ENCODE results near the gene TK2. TPM values are rescaled to one million over a fixed set of nuclear protein-coding genes. Genes with fewer than 3 reads are reported as not detected.

Gene TK2
- total and polyA plus RNA-seq, 9 of the 15 experiments (the other 6 are each of a cell fraction or from before 2014, with no cell fraction given) = 1.1 to 10.2 (median 5.3) TPM

GRCh38 chr16:66534376-66534799 is 15.5 kb downstream of the TK2 start (continued):
- 0 out of 2 replicates have a peak, but pooled peaks have one; percentile 41 for TF ChIP-seq STAT5A (IDR thresholded peaks at IDR 0.05; ENCODE audit: borderline replicate concordance, low read length)
- no peak for TF ChIP-seq FOS (IDR thresholded peaks at IDR 0.05; ENCODE audit: extremely low read depth, insufficient read length)
- TF ChIP-seq HDAC1 (IDR thresholded peaks at IDR 0.05) = peak in 1 of 2 experiments; percentile 86; a peak in 2 of 4 replicates
- TF ChIP-seq MTF1 (CRISPR knock-in tag; IDR thresholded peaks at IDR 0.05; ENCODE audit: borderline replicate concordance) = no peak
- TF ChIP-seq CBFA2T2 (conservative IDR thresholded peaks at IDR 0.05) = peak; percentile 93
- TF ChIP-seq IRF9 (tag; IDR thresholded peaks at IDR 0.05) = no peak
- peak; percentile 74 for TF ChIP-seq NFIC (IDR thresholded peaks at IDR 0.05)
- peak; percentile 84 for TF ChIP-seq NCOR1 (IDR thresholded peaks at IDR 0.05)
- TF ChIP-seq RBM34 (IDR thresholded peaks at IDR 0.05; ENCODE audit: borderline replicate concordance, insufficient read depth, low read length) = no peak
- 0 out of 4 replicates have a peak, but pooled peaks of 1 of the 2 experiments have one; percentile 49 for TF ChIP-seq ZMIZ1 (IDR thresholded peaks at IDR 0.05; ENCODE audit: low read depth in 2 of 2, low read length in 2 of 2)
- TF ChIP-seq TRIM28 (IDR thresholded peaks at IDR 0.05) = no peak
- TF ChIP-seq ZNF449 (CRISPR knock-in tag; IDR thresholded peaks at IDR 0.05) = no peak
- TF ChIP-seq TAL1 (IDR thresholded peaks at IDR 0.05) = peak; percentile 87
- 0 out of 4 replicates have a peak, but pooled peaks of 1 of the 2 experiments have one; percentile 23 for TF ChIP-seq MNT (conservative IDR thresholded peaks at IDR 0.05)
- TF ChIP-seq GTF2F1 (IDR thresholded peaks at IDR 0.05; ENCODE audit: low read depth, low read length) = no peak
- TF ChIP-seq ZNF280B (CRISPR knock-in tag; IDR thresholded peaks at IDR 0.05) = no peak
- no peak for TF ChIP-seq ZBTB49 (CRISPR knock-in tag; IDR thresholded peaks at IDR 0.05; ENCODE audit: borderline replicate concordance)
